HG03025 (cell line): ENCODE data around the gene SHROOM1.
"Not testable (repeated sequence)": the region's sequence is repeated elsewhere in the genome, so short reads cannot be mapped to it uniquely, and the experiment has no call there.

ENCODE experiments used
- ATAC-seq: cut with Tn5 transposase; IDR thresholded peaks from one replicate; pipeline ENCODE4 v1.9.1; 2021; ENCODE audit warnings: mild to moderate bottlenecking, moderate library complexity; ENCODE audit not compliant: unreplicated experiment, low FRiP score

Gene SHROOM1, protein sequence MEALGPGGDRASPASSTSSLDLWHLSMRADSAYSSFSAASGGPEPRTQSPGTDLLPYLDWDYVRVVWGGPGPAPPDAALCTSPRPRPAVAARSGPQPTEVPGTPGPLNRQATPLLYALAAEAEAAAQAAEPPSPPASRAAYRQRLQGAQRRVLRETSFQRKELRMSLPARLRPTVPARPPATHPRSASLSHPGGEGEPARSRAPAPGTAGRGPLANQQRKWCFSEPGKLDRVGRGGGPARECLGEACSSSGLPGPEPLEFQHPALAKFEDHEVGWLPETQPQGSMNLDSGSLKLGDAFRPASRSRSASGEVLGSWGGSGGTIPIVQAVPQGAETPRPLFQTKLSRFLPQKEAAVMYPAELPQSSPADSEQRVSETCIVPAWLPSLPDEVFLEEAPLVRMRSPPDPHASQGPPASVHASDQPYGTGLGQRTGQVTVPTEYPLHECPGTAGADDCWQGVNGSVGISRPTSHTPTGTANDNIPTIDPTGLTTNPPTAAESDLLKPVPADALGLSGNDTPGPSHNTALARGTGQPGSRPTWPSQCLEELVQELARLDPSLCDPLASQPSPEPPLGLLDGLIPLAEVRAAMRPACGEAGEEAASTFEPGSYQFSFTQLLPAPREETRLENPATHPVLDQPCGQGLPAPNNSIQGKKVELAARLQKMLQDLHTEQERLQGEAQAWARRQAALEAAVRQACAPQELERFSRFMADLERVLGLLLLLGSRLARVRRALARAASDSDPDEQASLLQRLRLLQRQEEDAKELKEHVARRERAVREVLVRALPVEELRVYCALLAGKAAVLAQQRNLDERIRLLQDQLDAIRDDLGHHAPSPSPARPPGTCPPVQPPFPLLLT

DNA sequence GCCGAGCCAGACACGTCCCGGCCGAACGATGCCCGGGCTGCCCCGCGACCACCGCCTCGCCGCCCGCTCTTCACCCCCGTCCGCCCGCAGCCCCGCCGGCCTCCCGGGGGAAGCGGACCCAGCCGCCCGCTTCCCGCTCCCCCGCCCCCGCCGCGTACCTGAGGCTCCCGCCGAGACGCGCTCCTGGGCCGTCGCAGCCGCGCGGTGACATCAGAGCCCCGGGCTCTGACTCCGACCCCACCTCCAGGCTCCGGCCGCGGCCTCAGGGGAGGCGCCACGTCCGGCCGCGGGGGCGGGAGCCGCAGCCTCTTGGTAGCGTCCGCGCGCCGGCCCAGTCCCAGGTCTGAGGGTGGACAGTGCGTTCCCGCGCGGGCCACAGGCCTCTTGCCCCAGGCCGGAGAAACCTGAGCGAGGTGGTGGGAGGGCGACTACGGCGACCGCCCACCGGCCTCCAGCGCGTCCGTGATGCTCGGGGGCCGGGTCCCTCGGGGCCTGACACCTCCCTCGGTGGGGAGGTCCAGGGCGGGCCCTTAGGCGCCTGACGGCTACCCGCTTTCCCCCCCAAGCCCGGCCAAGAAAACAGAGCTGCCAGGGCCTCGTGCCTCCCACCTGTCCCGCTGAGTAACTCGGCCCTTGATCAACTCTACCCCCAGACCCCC lies at the start of gene SHROOM1:
SHROOM1 (minus strand) TSS at position 212 of the 659 bp plus-strand sequence. CDS start 4,507 bp downstream, outside the sequence.
- peak; percentile 65 for ATAC-seq

DNA sequence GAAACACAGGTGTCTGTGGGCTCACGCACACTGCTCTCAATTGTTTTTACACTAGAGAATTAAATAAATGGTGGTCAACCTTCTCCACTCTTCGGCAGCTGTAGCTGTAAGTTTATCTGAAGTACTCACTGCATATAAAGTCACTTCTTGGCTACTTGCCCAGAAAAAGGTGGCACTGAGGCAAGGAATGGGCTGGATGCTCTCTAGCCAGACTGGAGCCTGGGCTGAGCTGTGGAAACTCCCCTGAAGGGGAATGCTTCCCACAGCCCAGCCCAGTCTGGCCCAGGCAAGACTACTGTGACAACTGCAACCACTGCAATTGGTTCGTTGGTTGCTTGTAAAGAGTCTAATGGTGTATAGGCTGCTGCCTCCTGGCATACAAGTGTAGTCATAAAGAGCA lies 47.5 kb upstream of the SHROOM1 start:
- ATAC-seq: no peak

DNA sequence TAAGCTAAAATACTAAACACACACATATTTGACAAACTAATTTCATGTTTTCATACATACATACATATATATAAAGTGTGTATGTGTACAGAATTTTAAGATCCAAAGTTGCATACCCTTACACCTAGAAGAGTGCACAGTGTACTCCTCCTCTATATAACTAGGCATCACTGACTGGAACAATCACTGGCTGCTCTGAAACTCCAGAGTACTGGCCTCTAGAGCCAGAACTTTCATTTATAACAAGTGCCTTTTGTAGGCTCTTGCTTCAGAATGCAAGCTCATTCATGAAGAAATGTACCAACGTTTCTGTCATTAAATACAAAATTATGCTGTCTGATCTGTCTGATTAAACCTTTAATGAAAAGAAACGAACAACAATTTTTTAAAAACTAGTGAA lies 47.0 kb upstream of the SHROOM1 start:
- no peak for ATAC-seq

DNA sequence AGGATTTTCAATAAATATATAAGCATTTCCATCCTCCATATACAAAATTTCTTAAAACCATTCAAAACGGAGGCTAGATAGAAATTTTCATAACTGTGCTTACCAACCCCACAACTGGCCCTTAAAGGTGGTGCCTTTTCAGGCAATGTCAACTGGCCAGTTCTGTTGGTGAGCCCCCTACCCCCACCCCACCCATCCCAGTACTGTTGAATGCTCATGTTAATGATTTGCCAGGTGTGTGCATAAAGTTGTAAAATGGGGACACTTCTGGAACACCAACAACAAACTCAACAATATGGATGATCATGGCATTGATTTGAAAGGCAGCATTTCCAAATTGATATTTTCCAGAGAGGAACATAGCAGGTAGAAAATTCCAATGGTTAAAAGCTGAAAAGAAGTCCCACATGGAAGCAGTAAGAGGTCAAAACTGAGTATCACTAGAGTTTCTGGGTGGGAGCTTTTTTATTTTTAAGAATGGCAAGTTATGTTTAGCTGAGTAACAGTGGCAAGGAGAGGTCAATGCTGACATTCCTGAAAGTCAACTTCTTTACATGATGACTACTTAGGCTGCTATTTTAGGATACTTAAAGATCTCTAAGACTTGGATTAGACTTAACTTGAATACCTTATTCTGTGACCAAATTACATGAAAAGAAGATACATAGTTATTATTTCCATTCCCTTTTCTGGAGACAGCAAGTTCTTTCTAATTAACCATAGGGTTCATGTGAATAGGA lies 45.7 kb upstream of the SHROOM1 start:
- ATAC-seq: no peak

DNA sequence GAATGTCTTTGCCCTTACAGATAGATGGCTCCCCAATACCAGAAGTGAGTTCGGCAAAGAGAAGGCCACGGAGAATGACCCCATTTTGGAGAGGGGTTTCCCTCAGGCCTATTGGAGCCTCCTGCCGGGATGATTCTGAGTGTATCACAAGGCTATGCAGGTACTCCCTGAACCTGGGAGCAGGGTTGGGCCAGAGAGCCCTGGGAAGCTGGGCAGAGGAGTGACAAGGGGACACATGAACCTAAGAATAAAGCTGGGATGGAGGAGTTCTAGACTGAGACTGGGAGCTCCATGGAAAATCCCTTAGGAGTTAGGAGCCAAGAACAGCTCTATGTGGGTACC lies 43.5 kb upstream of the SHROOM1 start:
- no peak for ATAC-seq

DNA sequence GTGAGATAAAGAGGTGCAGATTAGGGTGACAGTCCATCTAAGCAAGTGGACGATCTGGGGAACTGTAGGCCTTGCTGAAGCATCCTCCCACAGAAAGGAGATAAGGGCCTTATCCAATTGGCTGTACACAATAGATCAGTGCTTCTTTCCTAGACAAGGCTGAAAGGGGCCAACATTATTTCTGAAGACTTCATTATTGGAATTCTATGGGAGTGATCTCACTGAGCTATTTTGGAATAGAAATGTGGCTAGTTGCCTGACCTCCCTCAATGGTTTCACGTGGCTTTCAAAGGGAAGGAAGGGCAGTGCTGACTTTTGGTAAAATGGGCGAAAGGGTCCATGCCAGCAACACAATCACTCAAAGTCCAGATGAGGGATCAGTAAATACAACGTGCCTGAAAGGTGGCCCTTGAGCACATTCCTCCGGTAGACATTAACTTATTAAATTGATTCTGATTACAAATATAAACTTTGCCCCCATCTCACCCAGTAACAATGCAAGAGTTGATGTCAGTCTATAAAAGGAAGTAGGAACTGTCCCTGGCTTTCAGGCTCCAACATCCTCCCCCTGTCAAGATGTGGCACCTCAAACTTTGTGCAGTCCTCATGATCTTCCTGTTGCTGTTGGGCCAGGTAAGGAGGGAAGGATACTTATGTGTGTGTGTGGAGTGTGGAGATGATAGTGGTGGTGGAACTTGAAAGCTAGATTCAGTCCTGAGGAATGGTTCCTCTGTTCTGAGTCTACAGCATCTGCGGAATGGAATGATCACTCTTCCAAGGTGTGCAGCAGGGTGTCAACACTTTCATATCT lies 42.9 kb upstream of the SHROOM1 start, which contains the start of gene LEAP2:
LEAP2 (plus strand) TSS at position 550 of the 811 bp plus-strand sequence; CDS start at position 577, 27 bp downstream.
- no peak for ATAC-seq

DNA sequence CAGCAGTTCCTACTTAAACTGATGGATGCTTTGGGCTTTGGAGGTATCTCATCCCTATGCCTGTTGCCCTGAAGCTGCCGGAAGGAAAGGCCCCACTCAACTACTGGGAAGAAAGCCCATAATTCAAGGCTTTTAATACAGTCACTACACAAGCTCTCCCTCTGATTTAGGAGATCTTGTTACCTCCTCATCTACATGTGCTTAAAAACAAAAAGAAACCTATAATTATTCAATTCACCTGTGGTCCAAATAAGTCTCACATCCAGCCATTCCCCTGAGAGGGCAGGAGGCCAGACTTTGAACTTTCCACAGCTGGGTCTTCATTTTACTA lies 42.3 kb upstream of the SHROOM1 start:
- ATAC-seq: no peak

DNA sequence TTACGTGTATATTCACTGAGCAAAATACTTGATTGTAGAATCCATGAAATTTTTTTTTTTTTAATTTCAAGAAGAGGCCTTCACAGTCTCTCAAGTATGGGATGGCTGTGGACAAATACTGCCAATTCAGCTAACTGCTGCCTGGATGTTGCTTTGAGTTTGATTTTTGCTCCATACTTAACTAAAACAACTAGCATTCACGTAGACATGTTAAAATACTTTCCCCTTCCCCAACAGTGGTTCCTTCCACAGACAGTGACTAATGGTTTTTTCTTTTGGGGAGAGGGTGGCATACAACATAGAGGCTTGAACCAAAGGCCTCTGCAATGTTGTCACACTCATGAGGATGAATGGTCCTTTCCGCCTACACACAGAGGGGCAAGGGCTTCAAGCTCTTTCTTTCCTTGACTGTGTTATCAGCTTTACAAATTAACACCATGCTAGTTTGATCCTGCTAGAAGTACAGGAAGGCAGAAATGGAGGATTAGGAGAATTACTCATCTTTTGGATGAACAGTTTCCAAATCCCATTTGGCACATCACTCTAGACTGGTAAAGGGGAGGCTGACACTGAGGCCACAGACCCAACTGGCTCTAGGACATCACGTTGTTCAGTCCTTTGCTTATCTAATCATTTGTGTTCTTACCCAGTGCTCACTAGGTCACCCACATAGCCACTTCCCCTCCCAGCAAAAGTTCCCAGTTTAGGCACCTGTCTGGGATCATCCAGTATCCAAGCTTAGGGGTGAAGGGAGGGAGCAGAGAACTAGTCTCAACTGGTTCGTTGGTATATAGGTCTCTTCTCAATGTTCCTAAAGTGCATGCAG lies 41.2 kb upstream of the SHROOM1 start:
- ATAC-seq: no peak

DNA sequence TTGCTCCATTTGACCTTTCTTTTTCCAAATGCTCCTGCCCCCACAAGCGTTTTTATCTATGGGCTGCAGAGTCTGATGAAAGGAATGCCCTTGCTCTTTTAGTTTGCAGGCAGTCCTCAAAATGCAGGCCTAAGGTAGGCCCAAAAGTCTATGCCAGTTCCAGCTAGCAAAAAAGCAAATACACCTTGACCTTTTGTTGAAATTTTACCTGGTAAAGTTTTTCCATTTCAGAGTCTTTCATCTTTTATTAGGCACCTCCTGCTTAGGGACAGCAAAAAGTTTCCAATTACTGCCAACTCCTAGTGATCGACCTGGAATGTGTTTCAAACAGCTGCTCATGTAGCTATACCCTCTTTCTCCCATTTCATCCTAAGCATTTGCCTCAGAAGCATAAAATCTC lies 40.4 kb upstream of the SHROOM1 start:
- no peak for ATAC-seq

DNA sequence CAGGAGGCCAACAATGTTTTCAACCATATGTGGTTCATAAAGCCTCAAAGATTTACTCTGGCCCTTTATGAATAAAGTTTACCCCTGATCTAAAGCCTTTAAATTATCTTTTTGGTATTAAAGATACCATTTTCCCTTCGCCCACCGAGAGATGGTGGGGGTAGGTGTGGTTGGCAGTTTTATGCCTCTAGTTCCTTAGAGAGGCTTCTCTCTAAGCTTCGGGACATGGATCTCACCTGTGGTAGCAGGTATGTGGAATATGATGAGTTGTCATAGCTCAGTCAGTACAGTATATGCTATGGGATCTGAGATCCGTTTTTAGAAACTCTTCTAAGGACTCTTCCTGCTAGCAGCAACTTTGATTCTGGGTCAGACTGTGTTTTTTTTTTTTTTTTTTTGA lies 38.3 kb upstream of the SHROOM1 start:
- ATAC-seq: no peak

DNA sequence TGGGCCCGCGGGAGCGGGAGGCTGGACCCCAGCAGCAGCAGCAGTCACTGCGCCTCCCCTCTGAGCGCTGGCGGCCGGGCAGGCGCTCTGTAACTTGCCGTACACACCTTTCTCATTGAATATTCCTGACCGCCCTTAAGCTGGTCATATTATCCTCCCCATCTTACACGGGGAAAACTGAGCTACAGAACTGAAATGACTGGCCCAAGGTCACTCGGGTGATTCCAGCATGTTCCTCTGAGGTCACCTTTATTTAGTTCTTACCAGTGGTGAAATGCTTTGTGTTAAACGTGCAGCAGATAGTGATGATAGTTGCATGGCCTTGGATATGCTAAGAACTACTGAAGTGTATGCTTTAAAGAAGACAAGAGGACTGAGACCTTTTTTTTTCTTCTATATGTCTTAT lies 36.6 kb upstream of the SHROOM1 start:
- ATAC-seq: no peak

DNA sequence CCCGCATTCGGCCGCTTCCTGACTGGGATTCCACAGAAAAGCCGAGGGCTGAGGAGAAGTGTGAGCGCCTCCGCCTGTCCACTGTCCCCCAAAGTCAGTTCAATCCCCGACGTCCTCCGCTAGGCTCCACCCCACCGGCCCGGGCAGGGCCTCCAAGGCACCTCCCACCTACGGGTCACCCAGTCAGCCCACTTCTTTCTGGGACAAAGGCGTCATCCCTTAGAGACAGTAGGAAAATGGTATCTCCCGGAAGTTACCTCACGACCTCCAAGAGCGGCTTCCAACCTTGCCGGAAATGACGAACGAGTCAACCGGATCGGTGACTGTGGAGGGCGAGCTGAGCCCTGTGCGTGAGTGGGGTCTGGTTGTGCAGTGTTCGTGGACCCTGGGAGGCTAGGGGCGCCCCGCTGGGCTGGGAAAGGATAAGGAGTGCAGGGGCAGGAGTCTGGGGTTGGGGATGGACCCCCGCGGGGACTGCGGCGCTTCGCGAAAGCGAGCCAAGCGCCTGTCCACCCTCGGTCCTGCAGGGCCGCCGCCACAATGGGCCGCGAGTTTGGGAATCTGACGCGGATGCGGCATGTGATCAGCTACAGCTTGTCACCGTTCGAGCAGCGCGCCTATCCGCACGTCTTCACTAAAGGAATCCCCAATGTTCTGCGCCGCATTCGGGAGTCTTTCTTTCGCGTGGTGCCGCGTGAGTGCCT lies 36.0 kb upstream of the SHROOM1 start, which contains the start of the genes GDF9 and UQCRQ:
GDF9 (minus strand) TSS at position 128 of the 704 bp plus-strand sequence. CDS start 1,936 bp downstream, outside the sequence.
UQCRQ (plus strand) TSS at position 301 of the 704 bp plus-strand sequence; CDS start at position 541, 240 bp downstream.
- peak; percentile 98 for ATAC-seq

DNA sequence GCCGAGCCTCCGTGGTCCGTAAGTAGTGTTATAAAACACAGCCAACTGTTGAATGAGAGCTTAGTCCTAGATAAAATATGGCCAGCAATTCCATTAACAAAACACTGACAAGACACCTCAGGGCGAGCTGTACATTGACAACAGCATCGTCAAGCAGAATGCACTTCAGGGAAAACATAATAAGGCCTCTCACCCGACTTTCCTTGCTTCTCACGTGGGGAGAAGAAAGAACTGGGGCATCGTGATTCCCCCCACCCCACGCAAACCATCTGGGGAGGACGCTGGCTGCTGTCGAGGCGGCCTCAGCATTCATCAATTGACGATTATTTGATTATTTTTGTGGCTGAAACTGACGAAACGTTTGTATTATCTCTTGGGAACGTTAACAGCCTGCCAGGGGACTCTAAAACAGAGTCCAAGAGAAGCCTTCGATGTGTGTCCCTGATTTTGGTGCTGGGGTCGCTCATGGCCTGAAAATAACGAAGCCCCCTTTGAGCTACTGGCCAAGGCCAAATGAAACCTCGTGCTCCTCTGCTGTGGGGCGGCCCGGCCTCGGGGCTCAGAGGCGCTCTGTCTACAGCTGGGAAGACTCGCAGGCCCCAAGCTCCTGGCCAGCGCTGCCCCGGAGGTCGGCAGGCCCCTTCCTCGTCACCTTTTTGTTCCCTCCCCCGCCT lies 35.4 kb upstream of the SHROOM1 start:
- ATAC-seq: no peak

DNA sequence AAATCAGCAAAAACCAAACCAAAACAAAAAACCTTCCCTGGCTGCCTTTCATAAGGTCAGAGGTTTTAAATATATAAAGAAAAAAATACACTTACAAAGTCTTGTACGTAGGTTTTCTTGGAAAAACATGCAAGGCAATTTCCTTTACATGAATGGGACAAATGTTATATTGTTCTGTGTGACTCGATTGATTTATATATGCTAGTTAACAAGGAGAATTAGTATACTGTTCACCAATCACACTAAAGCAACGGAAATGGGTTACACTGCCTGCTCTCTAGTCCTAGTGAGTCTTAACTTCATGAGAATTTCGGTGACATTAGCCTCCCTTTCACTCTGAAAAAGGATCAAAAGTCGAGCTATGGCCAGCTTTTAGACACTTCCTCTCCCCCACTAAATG lies 30.3 kb upstream of the SHROOM1 start:
- ATAC-seq: no peak

DNA sequence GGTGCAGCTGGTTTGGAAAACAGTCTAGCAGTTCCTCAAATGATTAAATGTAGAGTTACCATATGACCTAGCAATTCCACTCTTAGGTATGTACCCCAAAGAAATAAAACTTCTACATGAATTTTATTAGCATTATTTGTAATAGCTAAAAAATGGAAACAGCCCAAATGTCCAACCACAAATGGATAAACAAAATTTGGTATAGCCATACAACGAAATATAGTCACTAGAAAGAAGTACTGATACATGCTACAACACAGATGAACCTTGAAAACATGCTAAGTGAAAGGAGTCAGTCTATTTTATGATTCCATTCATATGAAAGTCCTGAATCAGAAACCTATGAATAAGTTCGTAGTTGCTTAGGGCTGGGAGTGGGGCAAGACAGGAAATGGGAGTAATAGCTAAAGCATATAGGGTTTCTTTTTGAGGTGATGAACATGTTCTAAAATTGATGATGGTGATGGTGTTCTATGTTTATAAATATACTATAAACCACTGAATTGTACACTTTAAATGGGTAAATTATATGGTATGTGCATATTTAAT lies 29.5 kb upstream of the SHROOM1 start:
- ATAC-seq: no peak

DNA sequence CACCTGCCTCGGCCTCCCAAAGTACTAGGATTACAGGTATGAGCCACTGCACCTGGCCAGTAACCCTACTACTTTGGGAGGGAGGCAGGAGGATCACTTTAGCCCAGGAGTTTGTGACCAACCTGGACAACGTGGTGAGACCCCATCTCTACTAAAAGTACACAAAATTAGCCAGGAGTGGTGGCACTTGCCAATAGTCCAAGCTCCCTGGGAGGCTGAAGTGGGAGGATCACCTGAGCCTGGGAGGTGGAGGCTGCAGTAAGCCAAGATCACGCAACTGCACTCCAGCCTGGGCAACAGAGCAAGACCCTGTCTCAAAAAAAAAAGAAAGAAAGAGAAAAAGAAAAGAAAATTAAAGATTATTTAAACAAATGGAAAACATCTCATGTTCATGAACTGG lies 25.6 kb upstream of the SHROOM1 start:
- no peak for ATAC-seq

DNA sequence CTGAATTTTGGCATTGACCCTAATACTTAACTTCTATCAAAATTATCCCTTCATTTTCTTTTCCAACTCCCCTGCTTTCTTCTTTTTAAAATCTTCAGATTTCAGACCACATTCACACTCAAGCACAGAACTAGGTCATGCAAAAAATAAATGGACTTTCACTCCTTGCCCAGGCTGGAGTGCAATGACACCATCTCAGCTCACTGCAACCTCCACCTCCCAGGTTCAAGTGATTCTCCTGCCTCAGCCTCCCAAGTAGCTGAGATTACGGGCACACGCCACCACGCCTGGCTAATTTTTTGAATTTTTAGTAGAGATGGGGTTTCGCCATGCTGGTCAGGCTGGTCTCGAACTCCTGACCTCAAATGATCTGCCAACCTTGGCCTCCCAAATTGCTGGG lies 24.5 kb upstream of the SHROOM1 start:
- not testable (repeated sequence) for ATAC-seq
